Activated CD4-positive, alpha-beta T cell treated with anti-CD3 and anti-CD28 coated beads, Interleukin-2, amount 50 U/mL, for 1 hour (primary cell): ENCODE data around the gene TRIM2.

Experiments used
- DNase-seq: peaks from one replicate; pipeline ENCODE4 v3.0.0-alpha.2; 2020

Gene TRIM2

GRCh38 chr4:153290134-153290533 is 85.9 kb downstream of the TRIM2 start:
- DNase-seq, result no peak

- no peak for DNase-seq
These were observed 87.3 kb downstream of the TRIM2 start for GRCh38 chr4:153291562-153291961.

GRCh38 chr4:153292897-153293741 is 88.9 kb downstream of the TRIM2 start:
- DNase-seq, result no peak

- no peak for DNase-seq
These were observed 89.5 kb downstream of the TRIM2 start for GRCh38 chr4:153293742-153294057.

- no peak for DNase-seq
These were observed 90.4 kb downstream of the TRIM2 start for GRCh38 chr4:153294631-153295030.

GRCh38 chr4:153295131-153295755 is 91.0 kb downstream of the TRIM2 start:
- no peak for DNase-seq

GRCh38 chr4:153296040-153296823 is 92.0 kb downstream of the TRIM2 start:
- no peak for DNase-seq

GRCh38 chr4:153297116-153297515 is 92.9 kb downstream of the TRIM2 start:
- DNase-seq, result no peak

GRCh38 chr4:153310793-153311192 is 106.5 kb downstream of the TRIM2 start:
- DNase-seq, result no peak

- DNase-seq, result no peak
These were observed 110.7 kb downstream of the TRIM2 start for GRCh38 chr4:153314915-153315314.

GRCh38 chr4:153318696-153319320 is 114.6 kb downstream of the TRIM2 start:
- peak; percentile 16 for DNase-seq

GRCh38 chr4:153322791-153323190 is 118.5 kb downstream of the TRIM2 start:
- DNase-seq, result no peak

GRCh38 chr4:153324046-153324445 is 119.8 kb downstream of the TRIM2 start:
- DNase-seq, result no peak

- no peak for DNase-seq
These were observed 121.3 kb downstream of the TRIM2 start for GRCh38 chr4:153325558-153325957.

- no peak for DNase-seq
These were observed 122.3 kb downstream of the TRIM2 start for GRCh38 chr4:153326513-153326912.

GRCh38 chr4:153327247-153327646 is 123.0 kb downstream of the TRIM2 start:
- no peak for DNase-seq

- no peak for DNase-seq
These were observed 128.7 kb downstream of the TRIM2 start for GRCh38 chr4:153332936-153333335.

- DNase-seq, result no peak
These were observed 129.6 kb downstream of the TRIM2 start for GRCh38 chr4:153333874-153334273.

- no peak for DNase-seq
These were observed 131.4 kb downstream of the TRIM2 start for GRCh38 chr4:153335665-153336064.

- DNase-seq, result no peak
These were observed 133.4 kb downstream of the TRIM2 start for GRCh38 chr4:153337686-153338085.

- DNase-seq, result no peak
These were observed 137.4 kb downstream of the TRIM2 start for GRCh38 chr4:153341575-153342090.

GRCh38 chr4:153342751-153343552 is 138.7 kb downstream of the TRIM2 start:
- DNase-seq, result no peak
